Heart right ventricle (tissue), 16 donors: ENCODE data around the gene FAF1. TPM values are rescaled to one million over a fixed set of nuclear protein-coding genes. Genes with fewer than 3 reads are reported as not detected.
A peak's percentile ranks its signal among the peaks of the same experiment; 100 is the strongest.
"Not testable (repeated sequence)": the region's sequence is repeated elsewhere in the genome, so short reads cannot be mapped to it uniquely, and the experiment has no call there.

Experiments used
- ATAC-seq, 8 donors: fragments of 200-7000 bp; cut with Tn5 transposase; one replicate each; pipeline ENCODE4 v1.9.1; 2020; ENCODE audit warnings: mild to moderate bottlenecking in 8 of 8, moderate library complexity in 8 of 8, moderate number of reproducible peaks in 1 of 8
- DNase-seq, 2 donors: peaks; one replicate each; pipeline ENCODE4 v3.0.0-alpha.2; 2020
- H3K27ac ChIP-seq, 10 donors: fragments of 200-600 bp; sonication (generic) in 2 of 10; one replicate each; pipeline versions ENCODE4 v1.5.0 to v1.8.0; 2020 to 2022; ENCODE audit warnings: mild to moderate bottlenecking in 3 of 10
- H3K27me3 ChIP-seq, 7 donors: fragments of 200-600 bp; one replicate each; pipeline ENCODE4 v1.8.0; 2021 to 2022; ENCODE audit warnings: mild to moderate bottlenecking in 2 of 7
- H3K36me3 ChIP-seq, 9 donors: fragments of 200-600 bp; sonication (generic) in 1 of 9; one replicate each; pipeline versions ENCODE4 v1.5.0 to v1.8.0; 2020 to 2022; ENCODE audit warnings: mild to moderate bottlenecking in 2 of 9
- H3K4me1 ChIP-seq, 9 donors: fragments of 200-600 bp; sonication (generic) in 1 of 9; one replicate each; pipeline versions ENCODE4 v1.5.0 to v1.8.0; 2020 to 2022; ENCODE audit warnings: mild to moderate bottlenecking in 4 of 9
- H3K4me3 ChIP-seq, 10 donors: fragments of 200-600 bp; sonication (generic) in 2 of 10; one replicate each; pipeline versions ENCODE4 v1.5.0 to v1.8.0; 2020 to 2022; ENCODE audit warnings: mild to moderate bottlenecking in 7 of 10, moderate library complexity in 2 of 10
- H3K9me3 ChIP-seq, 11 donors: fragments of 200-600 bp in 10 of 11; sonication (generic) in 2 of 11; one replicate each; pipeline versions ENCODE4 v1.5.0 to v1.8.0; 2013 to 2022; ENCODE audit warnings: mild to moderate bottlenecking in 2 of 11, control low read depth in 1 of 11, moderate library complexity in 1 of 11
- WGBS, 2 donors: extraction: QIAGEN DNeasy Blood & Tissue Kit; methylation state at CpG; one replicate each; pipeline ENCODE4 v1.1.7; 2013; ENCODE audit warnings: inconsistent platforms in 1 of 2; 5-methylcytosine and 5-hydroxymethylcytosine counted together
- intact Hi-C, 10 donors: fragments of 100-400 bp; cut with DNase I; formaldehyde crosslinking; loops; one replicate each; pipeline versions ENCODE4 v1.11.1 to v1.14.2; 2022
- polyA plus RNA-seq, 2 donors: library from polyadenylated mRNA; stranded (reverse); fragments of 200-250 nt; gene quantifications; one replicate each; pipeline ENCODE4 v1.2.3, GENCODE V29; 2013
- total RNA-seq, 10 donors: library from RNA; stranded (reverse); fragmentation: NEBNext Ultra II Directional in 3 of 10; extraction: Animal tissue kit (Norgen Biotek cat#: 25700) in 3 of 10; gene quantifications; one replicate each; pipeline versions ENCODE4 v1.2.1 to v1.2.4, GENCODE V29; 2021 to 2023
- TF ChIP-seq, protein P1 (sequence below), 9 donors: fragments of 200-600 bp; sonication (generic) in 2 of 9; IDR thresholded peaks; one replicate each; pipeline versions ENCODE4 v1.5.0 to v1.8.0; 2021 to 2022; ENCODE audit warnings: antibody characterized with exemption in 9 of 9, mild to moderate bottlenecking in 5 of 9, moderate library complexity in 1 of 9
- donor health status: Arrhythmogenic right ventricular cardiomyopathy.
- donor health status: ischemic (EF 13 %, LVEDD 7.1; RV severe dilation, severe dysfunction).
- donor health status: healthy with polysubstance abuse.
- donor health status: DM: no; HTN: yes; CAD: no.
- donor health status: DM: no; HTN: no; CAD: no.
- donor health status: ischemic (EF 25% LVEDD 6.9; RV normal size, moderate dysfunction).
- donor health status: ischemic (EF 25% LVEDD 5.7; RV mildly dilated, moderate dysfunction).
- donor health status: healthy.
- donor health status: DM: yes; HTN: yes; CAD: no.
- donor health status: Ischemic cardiomyopathy.
- donor health status: ischemic (EF 35%, LVEDD 5.7; RV mildly dilated, moderate dysfunction).
- donor health status: nonischemic (EF 11% LVEDD 7.7; RV severe dilation, severe dysfunction).
- donor health status: DM: yes; HTN: yes; CAD: no.
- donor health status: PGD.
- donor health status: ischemic (EF 29% LVEDD 5.4; RV normal size, mild dysfunction).
- donor health status: nonischemic (EF 23%, LVEDD 6.1; RV moderate dilation, normal function).

FAF1 gene
- total and polyA plus RNA-seq, 12 donors, result 30.9 to 102 (median 88.9) TPM

DNA sequence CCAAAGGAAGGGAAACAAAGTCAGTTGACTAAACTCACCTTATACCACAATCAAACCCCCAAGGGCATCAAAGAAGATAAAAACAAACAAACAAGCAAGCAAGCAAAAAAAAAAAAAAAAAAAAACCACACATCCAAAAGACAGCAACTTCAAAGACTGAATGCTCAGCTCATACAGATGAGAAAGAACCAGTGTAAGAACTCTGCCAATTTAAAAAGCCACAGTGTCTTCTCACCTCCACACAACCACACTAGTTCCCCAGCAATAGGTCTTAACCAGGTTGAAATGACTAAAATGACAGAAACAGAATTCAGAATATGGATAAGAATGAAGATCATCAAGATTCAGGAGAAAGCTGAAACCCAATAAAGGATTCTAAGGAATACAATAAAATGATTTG, 193.4 kb downstream of the FAF1 start:
- H3K4me1 ChIP-seq, result peaks cover 0 to 5% (median 0%) of the 10 kb centered on the region in 9 donors
- peaks cover 0 to 5% (median 0%) of the 10 kb centered on the region in 9 donors for H3K36me3 ChIP-seq
- H3K27ac ChIP-seq, result no peak overlapping the region
- no peak for ATAC-seq
- H3K27me3 ChIP-seq, result no peaks in the 10 kb centered on the region
- H3K9me3 ChIP-seq, result no peaks in the 10 kb centered on the region
- no peak overlapping the region for H3K4me3 ChIP-seq
- intact Hi-C loops, result no loop called here
- no peak for DNase-seq
- TF ChIP-seq, protein P1, sequence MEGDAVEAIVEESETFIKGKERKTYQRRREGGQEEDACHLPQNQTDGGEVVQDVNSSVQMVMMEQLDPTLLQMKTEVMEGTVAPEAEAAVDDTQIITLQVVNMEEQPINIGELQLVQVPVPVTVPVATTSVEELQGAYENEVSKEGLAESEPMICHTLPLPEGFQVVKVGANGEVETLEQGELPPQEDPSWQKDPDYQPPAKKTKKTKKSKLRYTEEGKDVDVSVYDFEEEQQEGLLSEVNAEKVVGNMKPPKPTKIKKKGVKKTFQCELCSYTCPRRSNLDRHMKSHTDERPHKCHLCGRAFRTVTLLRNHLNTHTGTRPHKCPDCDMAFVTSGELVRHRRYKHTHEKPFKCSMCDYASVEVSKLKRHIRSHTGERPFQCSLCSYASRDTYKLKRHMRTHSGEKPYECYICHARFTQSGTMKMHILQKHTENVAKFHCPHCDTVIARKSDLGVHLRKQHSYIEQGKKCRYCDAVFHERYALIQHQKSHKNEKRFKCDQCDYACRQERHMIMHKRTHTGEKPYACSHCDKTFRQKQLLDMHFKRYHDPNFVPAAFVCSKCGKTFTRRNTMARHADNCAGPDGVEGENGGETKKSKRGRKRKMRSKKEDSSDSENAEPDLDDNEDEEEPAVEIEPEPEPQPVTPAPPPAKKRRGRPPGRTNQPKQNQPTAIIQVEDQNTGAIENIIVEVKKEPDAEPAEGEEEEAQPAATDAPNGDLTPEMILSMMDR (IDR thresholded peaks at IDR 0.05), result no peak

DNA sequence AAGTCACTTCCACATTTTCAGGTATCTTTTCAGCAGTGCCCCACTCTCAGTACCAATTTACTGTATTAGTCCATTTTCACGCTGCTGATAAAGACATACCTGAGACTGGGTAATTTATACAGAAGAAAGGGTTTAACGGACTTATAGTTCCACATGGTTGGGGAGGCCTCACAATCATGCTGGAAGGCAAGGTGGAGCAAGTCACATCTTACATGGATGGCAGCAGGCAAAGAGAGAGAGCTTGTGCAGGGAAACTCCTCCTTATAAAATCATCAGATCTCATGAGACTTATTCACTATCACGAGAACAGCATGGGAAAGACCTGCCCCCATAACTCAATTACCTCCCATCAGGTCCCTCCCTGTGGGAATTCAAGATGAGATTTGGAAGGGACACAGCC, 203.5 kb downstream of the FAF1 start:
- H3K4me3 ChIP-seq, H3K4me1 ChIP-seq, H3K27me3 ChIP-seq, DNase-seq, ATAC-seq, intact Hi-C loops, H3K36me3 ChIP-seq, H3K27ac ChIP-seq: not testable (repeated sequence)
- 93 to 96% methylated on average over 3 of the region's 3 CpGs for WGBS, 2 donors
- H3K9me3 ChIP-seq, result peaks cover 0 to 16% (median 0%) of the 10 kb centered on the region in 11 donors

DNA sequence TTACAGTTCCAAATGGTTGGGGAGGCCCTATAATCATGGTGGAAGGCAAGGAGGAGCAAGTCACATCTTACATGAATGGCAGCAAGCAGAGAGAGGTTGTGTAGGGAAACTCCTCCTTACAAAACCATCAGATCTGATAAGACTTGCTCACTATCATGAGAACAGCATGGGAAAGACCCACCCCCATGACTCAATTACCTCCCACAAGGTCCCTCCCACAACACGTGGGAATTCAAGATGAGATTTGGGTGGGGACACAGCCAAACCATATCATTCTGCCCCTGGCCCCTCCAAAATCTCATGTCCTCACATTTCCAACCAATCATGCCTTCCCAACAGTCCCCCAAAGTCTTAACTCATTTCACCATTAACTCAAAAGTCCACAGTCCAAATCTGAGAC, 205.3 kb downstream of the FAF1 start:
- H3K4me3 ChIP-seq, H3K36me3 ChIP-seq, ATAC-seq, DNase-seq, H3K27ac ChIP-seq, H3K27me3 ChIP-seq, intact Hi-C loops, H3K4me1 ChIP-seq: not testable (repeated sequence)
- H3K9me3 ChIP-seq, result peaks cover 0 to 15% (median 0%) of the 10 kb centered on the region in 11 donors
- 89 to 97% methylated on average over 1 of the region's 1 CpG for WGBS, 2 donors

DNA sequence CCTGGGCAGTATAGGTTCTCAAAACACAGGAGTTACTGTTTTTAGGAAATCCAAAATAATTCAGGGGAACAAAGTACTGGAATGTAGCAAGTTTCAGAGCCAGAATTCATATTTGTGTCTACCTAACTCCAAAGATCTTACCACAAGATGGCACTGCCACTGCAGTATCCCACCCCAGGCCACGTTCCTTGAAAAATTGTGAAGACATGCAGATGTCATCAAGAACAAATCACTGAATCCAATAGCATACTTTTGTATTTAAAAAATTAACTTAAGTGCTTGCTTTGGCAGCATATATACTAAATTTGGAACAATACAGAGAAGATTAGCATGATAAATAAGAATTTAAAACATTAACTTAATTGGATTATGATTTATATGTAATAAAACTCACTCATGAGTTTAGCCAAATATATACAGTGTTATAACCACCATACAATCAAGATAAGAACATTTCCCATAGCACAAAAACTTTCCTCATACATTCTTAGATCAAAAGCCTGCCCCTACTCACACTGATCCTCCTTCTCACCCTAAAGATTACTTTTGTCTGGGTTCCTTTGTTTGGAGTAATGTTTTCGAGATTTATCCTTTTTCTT, 209.9 kb downstream of the FAF1 start:
- TF ChIP-seq, protein P1 (IDR thresholded peaks at IDR 0.05), result peak in 7 of 9 donors; percentile 26 to 61 (median 37)
- intact Hi-C loops, result no loop called here
- no peaks in the 10 kb centered on the region for H3K27me3 ChIP-seq
- H3K4me3 ChIP-seq, result no peak overlapping the region
- 51 to 56% methylated on average over 2 of the region's 2 CpGs for WGBS, 2 donors
- DNase-seq (no peak), ATAC-seq (no peak)
- no peaks in the 10 kb centered on the region for H3K9me3 ChIP-seq
- peaks cover 0 to 9% (median 0%) of the 10 kb centered on the region in 9 donors for H3K36me3 ChIP-seq
- no peak overlapping the region for H3K27ac ChIP-seq
- no peaks in the 10 kb centered on the region for H3K4me1 ChIP-seq

DNA sequence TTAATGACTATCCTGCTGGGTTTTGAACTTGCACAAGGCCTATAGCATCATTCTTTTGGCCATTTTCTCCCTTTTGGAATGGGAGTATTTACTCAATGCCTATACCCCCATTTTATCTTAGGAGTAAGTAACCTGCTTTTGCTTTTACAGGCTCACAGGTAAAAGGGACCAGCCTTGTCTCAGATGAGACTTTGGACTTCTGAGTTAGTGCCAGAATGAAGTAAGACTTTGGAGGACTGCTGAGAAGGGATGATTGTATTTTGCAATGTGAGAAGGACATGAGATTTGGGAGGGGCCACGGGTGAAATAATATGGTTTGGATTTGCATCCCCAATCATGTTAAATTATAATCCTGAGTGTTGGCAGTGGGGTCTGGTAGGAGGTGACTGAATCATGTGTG, 212.7 kb downstream of the FAF1 start:
- WGBS, 2 donors, result 93 to 97% methylated on average over 1 of the region's 1 CpG
- ATAC-seq (no peak), DNase-seq (no peak)
- TF ChIP-seq, protein P1 (IDR thresholded peaks at IDR 0.05), result no peak
- H3K4me1 ChIP-seq, result no peaks in the 10 kb centered on the region
- H3K4me3 ChIP-seq, result no peak overlapping the region
- no peaks in the 10 kb centered on the region for H3K27me3 ChIP-seq
- H3K27ac ChIP-seq, result no peak overlapping the region
- H3K36me3 ChIP-seq, result peaks cover 0 to 30% (median 7%) of the 10 kb centered on the region in 9 donors
- no peaks in the 10 kb centered on the region for H3K9me3 ChIP-seq
- intact Hi-C loops, result no loop called here
